Esophagus squamous epithelium (tissue), 4 donors: ENCODE results near the gene TLCD1.

ENCODE experiments used
- CTCF ChIP-seq, 6 experiments: fragments of 450-650 bp in 4 of 6; fragments of 200-600 bp in 2 of 6; sonication (generic) in 2 of 6; IDR thresholded peaks; one replicate each; pipeline ENCODE4 v1.5.1; 2016 to 2019; ENCODE audit warnings: antibody characterized with exemption in 6 of 6, mild to moderate bottlenecking in 4 of 6, moderate library complexity in 4 of 6
- POLR2A ChIP-seq, 4 donors: fragments of 450-650 bp; IDR thresholded peaks; one replicate each; pipeline ENCODE4 v1.6.1; 2017; ENCODE audit warnings: antibody characterized with exemption in 4 of 4, mild to moderate bottlenecking in 4 of 4, moderate library complexity in 3 of 4

- TF ChIP-seq POLR2A (IDR thresholded peaks at IDR 0.05) (no peak), CTCF (IDR thresholded peaks at IDR 0.05) (no peak)
These were observed 11.8 kb downstream of the TLCD1 start for GRCh38 chr17:28714281-28714680.
